ENCODE measurements around the gene CPPED1. TPM values are rescaled to one million over a fixed set of nuclear protein-coding genes. Genes with fewer than 3 reads are reported as not detected.

Gene CPPED1
- total RNA-seq, 1 experiment from 2014 or later, result 8.1 TPM

DNA sequence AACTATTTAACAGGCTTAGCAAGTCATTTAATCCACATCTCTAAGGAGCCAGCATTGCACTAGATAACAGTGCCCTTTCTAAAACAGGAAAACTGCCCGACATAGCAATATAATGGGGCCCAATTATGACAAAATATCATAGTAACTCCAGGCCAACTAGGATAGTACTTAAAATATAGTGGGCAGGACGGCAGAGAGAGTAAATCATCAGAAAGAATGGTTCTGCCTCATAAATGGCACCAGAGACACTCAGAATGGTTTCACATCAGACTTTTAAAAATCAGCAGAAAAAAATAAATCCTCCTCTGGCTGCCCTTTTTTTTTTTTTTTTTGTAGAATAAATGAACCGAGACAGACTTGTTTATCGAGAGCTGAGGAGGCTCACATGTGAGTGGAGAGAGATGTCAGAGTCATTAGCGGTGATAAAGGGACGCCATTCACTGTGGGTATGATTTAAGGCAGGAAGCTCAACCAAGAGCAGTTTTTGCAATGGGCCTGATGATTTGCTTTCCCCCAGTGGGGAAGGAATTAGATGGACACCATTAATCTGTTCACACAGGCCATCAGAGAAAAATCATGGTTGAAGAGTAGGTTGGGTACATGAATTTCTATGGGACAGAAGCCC lies 62.6 kb downstream of the CPPED1 start (continued):
- TF ChIP-seq CBX3 (IDR thresholded peaks at IDR 0.05; ENCODE audit: low read depth) (no peak), YY1 (IDR thresholded peaks at IDR 0.05; ENCODE audit: extremely low read depth, insufficient replicate concordance, low read depth, low read length) (no peak), POLR2AphosphoS5 (IDR thresholded peaks at IDR 0.05; ENCODE audit: low read depth, low read length) (no peak), SRF (IDR thresholded peaks at IDR 0.05; ENCODE audit: low read depth) (no peak)

DNA sequence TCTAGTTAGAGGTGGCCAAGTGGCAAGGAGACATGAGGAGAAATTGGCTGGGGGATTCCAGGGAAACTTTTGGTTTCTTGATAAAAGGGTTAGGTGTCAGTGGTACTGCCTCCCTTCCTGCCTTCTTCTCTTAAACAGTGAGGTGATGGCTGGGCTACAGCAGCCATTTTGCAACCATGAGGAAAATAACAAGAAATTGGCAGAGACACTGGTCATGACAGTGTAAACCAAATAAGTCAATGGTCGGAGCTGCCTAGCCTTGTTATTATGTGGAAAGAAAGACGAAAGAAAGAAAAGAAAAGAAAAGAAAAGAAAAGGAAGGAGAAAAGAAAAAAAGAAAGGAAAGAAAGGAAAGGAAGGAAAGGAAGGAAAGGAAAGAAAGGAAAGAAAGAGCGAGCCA lies 63.9 kb downstream of the CPPED1 start:
- H3K27me3 ChIP-seq (ENCODE audit: insufficient read depth, low read length), result no peaks in the 10 kb centered on the region
- H3K27ac ChIP-seq (ENCODE audit: low read depth, low read length), result no peak overlapping the region
- H3K4me1 ChIP-seq (ENCODE audit: control insufficient read depth in 1 of 2, insufficient read depth in 2 of 2, low read length in 2 of 2), result no peaks in the 10 kb centered on the region
- RAD21 ChIA-PET (ENCODE audit: low non-redundant PET in 1 of 2, low total read pairs in 2 of 2, uncharacterized antibody in 2 of 2, unreplicated experiment in 2 of 2), result no interaction called here
- no peaks in the 10 kb centered on the region for H3K9me2 ChIP-seq (ENCODE audit: insufficient read depth)
- no peaks in the 10 kb centered on the region for H4K20me1 ChIP-seq (ENCODE audit: insufficient read depth)
- intact Hi-C loops (cut with micrococcal nuclease), result no loop called here
- no peak for DNase-seq (ENCODE audit: low read depth, low spot score)
- H3K4me3 ChIP-seq (replicated peaks in 1 of 2; ENCODE audit: low read depth in 1 of 2, low read length in 2 of 2), result no peak overlapping the region
- no peaks in the 10 kb centered on the region for H3K9me3 ChIP-seq (ENCODE audit: control insufficient read depth in 1 of 2, insufficient read depth in 1 of 2, low read depth in 1 of 2, low read length in 2 of 2)
- BruUV-seq (replicated peaks), result no TSS peak
- no peaks in the 10 kb centered on the region for H3K36me3 ChIP-seq (ENCODE audit: control insufficient read depth in 1 of 2, insufficient read depth in 2 of 2, low read length in 2 of 2)
- CTCF ChIA-PET, result no interaction called here
- POLR2A ChIA-PET, result no interaction called here
- H3K4me2 ChIP-seq (ENCODE audit: low read length), result no peak overlapping the region
- H3K9ac ChIP-seq (ENCODE audit: low read length), result no peak overlapping the region
- no peak overlapping the region for H2AFZ ChIP-seq (ENCODE audit: low read depth, low read length, poor library complexity, severe bottlenecking)
- no peak for ATAC-seq
- no peaks in the 10 kb centered on the region for H3K79me2 ChIP-seq (ENCODE audit: insufficient read depth, low read length)
- TF ChIP-seq SIN3A (IDR thresholded peaks at IDR 0.05; ENCODE audit: low read depth) (no peak), JUND (IDR thresholded peaks at IDR 0.05) (no peak), ZNF274 (IDR thresholded peaks at IDR 0.05; ENCODE audit: low read depth, low read length) (no peak), ELF1 (IDR thresholded peaks at IDR 0.05; ENCODE audit: borderline replicate concordance, low read depth) (no peak), ZFX (IDR thresholded peaks at IDR 0.05) (no peak), RAD21 (IDR thresholded peaks at IDR 0.05; ENCODE audit: low read depth) (no peak), POLR2AphosphoS5 (IDR thresholded peaks at IDR 0.05; ENCODE audit: low read depth, low read length) (no peak), YY1 (IDR thresholded peaks at IDR 0.05; ENCODE audit: extremely low read depth, insufficient replicate concordance, low read depth, low read length) (no peak), EGR1 (IDR thresholded peaks at IDR 0.05; ENCODE audit: low read depth) (no peak), TCF7L2 (IDR thresholded peaks at IDR 0.05; ENCODE audit: borderline replicate concordance, extremely low read depth, insufficient read depth, insufficient read length) (no peak), POLR2A (IDR thresholded peaks at IDR 0.05; ENCODE audit: borderline replicate concordance, extremely low read depth, insufficient read depth, insufficient read length) (no peak)
- TF ChIP-seq, protein P1, sequence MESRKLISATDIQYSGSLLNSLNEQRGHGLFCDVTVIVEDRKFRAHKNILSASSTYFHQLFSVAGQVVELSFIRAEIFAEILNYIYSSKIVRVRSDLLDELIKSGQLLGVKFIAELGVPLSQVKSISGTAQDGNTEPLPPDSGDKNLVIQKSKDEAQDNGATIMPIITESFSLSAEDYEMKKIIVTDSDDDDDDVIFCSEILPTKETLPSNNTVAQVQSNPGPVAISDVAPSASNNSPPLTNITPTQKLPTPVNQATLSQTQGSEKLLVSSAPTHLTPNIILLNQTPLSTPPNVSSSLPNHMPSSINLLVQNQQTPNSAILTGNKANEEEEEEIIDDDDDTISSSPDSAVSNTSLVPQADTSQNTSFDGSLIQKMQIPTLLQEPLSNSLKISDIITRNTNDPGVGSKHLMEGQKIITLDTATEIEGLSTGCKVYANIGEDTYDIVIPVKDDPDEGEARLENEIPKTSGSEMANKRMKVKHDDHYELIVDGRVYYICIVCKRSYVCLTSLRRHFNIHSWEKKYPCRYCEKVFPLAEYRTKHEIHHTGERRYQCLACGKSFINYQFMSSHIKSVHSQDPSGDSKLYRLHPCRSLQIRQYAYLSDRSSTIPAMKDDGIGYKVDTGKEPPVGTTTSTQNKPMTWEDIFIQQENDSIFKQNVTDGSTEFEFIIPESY (IDR thresholded peaks at IDR 0.05; ENCODE audit: extremely low read depth, insufficient replicate concordance, low read length), result no peak
- TF ChIP-seq, protein P2, sequence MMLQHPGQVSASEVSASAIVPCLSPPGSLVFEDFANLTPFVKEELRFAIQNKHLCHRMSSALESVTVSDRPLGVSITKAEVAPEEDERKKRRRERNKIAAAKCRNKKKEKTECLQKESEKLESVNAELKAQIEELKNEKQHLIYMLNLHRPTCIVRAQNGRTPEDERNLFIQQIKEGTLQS (IDR thresholded peaks at IDR 0.05), result no peak
- TF ChIP-seq, protein P3, sequence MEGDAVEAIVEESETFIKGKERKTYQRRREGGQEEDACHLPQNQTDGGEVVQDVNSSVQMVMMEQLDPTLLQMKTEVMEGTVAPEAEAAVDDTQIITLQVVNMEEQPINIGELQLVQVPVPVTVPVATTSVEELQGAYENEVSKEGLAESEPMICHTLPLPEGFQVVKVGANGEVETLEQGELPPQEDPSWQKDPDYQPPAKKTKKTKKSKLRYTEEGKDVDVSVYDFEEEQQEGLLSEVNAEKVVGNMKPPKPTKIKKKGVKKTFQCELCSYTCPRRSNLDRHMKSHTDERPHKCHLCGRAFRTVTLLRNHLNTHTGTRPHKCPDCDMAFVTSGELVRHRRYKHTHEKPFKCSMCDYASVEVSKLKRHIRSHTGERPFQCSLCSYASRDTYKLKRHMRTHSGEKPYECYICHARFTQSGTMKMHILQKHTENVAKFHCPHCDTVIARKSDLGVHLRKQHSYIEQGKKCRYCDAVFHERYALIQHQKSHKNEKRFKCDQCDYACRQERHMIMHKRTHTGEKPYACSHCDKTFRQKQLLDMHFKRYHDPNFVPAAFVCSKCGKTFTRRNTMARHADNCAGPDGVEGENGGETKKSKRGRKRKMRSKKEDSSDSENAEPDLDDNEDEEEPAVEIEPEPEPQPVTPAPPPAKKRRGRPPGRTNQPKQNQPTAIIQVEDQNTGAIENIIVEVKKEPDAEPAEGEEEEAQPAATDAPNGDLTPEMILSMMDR (IDR thresholded peaks at IDR 0.05 in 2 of 3, conservative IDR thresholded peaks at IDR 0.05 in 1 of 3; ENCODE audit: borderline replicate concordance in 1 of 3, insufficient read depth in 1 of 3, low read depth in 2 of 3, low read length in 2 of 3), result no peak
- TF ChIP-seq, protein P4, sequence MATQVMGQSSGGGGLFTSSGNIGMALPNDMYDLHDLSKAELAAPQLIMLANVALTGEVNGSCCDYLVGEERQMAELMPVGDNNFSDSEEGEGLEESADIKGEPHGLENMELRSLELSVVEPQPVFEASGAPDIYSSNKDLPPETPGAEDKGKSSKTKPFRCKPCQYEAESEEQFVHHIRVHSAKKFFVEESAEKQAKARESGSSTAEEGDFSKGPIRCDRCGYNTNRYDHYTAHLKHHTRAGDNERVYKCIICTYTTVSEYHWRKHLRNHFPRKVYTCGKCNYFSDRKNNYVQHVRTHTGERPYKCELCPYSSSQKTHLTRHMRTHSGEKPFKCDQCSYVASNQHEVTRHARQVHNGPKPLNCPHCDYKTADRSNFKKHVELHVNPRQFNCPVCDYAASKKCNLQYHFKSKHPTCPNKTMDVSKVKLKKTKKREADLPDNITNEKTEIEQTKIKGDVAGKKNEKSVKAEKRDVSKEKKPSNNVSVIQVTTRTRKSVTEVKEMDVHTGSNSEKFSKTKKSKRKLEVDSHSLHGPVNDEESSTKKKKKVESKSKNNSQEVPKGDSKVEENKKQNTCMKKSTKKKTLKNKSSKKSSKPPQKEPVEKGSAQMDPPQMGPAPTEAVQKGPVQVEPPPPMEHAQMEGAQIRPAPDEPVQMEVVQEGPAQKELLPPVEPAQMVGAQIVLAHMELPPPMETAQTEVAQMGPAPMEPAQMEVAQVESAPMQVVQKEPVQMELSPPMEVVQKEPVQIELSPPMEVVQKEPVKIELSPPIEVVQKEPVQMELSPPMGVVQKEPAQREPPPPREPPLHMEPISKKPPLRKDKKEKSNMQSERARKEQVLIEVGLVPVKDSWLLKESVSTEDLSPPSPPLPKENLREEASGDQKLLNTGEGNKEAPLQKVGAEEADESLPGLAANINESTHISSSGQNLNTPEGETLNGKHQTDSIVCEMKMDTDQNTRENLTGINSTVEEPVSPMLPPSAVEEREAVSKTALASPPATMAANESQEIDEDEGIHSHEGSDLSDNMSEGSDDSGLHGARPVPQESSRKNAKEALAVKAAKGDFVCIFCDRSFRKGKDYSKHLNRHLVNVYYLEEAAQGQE (IDR thresholded peaks at IDR 0.05; ENCODE audit: low read depth), result no peak
- TF ChIP-seq, protein P5, sequence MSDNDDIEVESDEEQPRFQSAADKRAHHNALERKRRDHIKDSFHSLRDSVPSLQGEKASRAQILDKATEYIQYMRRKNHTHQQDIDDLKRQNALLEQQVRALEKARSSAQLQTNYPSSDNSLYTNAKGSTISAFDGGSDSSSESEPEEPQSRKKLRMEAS (IDR thresholded peaks at IDR 0.05), result no peak
